Ovary (tissue), 3 donors: ENCODE results near the gene ETS1.

ENCODE experiments used
- CTCF ChIP-seq, 3 donors: fragments of 450-650 bp in 2 of 3; fragments of 200-600 bp in 1 of 3; IDR thresholded peaks; one replicate each; pipeline versions ENCODE4 v1.5.1 to v1.8.0; 2016 to 2022; ENCODE audit warnings: antibody characterized with exemption in 3 of 3, mild to moderate bottlenecking in 1 of 3
- EP300 ChIP-seq: sonication (generic); formaldehyde crosslinking; IDR thresholded peaks from one replicate; pipeline ENCODE4 v1.6.1; 2017; ENCODE audit warnings: antibody characterized with exemption
- POLR2A ChIP-seq: fragments of 450-650 bp; IDR thresholded peaks from one replicate; pipeline ENCODE4 v1.6.1; 2017; ENCODE audit warnings: antibody characterized with exemption, mild to moderate bottlenecking, moderate library complexity
- donor health status: DM: no; HTN: no; CAD: no.

DNA sequence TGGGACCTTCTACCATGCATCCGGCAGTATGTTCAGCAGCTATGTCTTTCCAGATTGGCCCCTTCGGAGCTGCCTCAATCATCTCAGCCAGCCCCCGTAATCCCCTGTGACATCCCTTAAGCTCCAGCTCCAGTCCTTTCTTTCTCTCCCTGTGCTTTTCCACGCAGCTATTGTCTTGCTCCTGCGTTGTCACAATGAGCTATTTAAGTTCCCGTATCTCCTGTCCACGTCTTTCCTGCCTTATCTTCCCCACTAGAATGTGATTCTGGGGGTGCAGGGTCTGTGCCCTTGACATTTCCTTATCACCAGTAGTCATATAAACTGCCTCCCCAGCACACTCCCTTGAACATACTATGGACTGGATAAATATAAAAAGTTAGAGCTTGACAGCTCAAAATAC lies 5.1 kb upstream of the ETS1 start:
- no peak for TF ChIP-seq POLR2A
- TF ChIP-seq CTCF (IDR thresholded peaks at IDR 0.05): no peak
- no peak for TF ChIP-seq EP300
